ENCODE data around the gene AZIN2.
"Not testable (repeated sequence)": the region's sequence is repeated elsewhere in the genome, so short reads cannot be mapped to it uniquely, and the experiment has no call there.

AZIN2 gene

DNA sequence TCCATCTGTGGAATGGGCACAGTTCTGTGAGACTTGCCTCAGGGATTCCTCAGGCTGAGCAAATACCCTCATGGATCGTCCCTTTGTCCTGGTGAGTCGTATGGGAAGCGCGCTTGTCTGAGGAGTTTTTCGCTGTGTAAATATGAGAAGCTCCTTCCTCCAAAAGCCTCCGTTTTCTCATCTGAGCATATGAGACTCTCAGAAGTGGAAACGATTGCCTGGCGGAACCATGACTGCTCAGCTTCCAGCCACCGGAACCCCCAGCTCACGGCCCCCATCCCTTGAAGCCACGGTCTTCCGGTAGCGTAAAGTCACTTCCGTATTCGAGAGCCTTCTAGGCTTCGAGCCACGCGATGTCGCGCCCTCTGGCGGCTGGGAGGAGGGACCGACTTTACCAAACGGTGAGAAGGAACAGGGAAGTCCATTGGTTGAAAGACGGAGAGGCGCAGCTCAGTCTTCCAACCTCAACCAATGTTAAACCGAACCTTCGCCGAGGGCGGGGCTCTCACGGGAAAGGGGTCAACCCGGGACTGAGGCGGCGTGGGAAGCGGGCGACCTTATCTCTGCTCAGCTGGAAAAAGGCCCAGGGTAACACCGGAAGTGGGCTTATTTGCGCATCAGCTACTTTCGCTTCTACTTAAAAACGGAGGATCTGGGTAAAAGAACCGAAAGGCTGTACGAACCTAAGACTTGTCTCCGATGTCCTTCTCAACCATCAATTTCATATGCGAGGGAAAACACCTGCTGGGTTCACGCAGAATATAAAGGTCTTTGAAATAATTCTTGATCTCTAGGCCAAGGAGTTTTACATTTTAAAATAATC is 46.3 kb downstream of the AZIN2 start:
- DNase-seq, result peak; percentile 99

DNA sequence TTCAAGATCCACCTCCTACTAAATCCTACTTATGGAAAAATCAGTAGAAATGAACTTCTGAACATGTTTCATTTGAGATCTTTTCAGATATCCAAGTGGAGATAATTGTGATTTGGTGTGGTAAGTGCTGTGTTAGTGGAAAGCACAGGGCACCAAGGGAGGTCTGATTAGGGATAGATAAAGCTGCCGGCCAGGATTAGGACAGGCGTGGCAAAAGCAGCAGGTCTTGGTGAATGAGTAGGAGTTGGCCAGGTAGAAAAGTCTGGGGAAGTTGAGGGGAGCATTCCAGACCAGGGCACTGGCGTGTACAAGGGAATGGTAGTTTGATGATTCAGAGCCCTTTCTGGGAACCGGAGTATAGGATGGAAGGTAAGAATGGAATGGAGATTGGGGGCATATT is 47.8 kb downstream of the AZIN2 start:
- DNase-seq, result no peak
- no peak for ATAC-seq

More for the DNA sequence above, 46.3 kb downstream of the AZIN2 start:
- ATAC-seq, result peak; percentile 98

DNA sequence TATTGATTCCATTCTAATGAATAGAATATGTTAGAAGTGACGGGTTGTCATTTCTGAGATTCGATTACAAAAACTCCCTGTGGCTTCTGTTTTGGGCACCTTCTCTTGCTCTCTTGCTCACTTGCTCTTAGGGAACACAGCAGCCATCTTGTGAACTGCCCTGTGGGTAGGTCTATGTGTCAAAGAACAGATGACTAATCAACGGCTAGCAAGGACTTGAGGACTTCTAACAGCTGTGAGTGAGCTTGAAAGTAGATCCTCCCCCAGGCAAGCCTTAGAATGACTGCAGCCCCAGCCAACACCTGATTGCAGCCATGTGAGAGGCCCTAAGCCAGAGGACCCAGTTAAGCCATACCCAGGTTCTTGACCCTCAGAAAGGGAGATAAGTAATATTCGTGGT is 49.3 kb downstream of the AZIN2 start:
- ATAC-seq (peak; percentile 20), DNase-seq (peak; percentile 35)

DNA sequence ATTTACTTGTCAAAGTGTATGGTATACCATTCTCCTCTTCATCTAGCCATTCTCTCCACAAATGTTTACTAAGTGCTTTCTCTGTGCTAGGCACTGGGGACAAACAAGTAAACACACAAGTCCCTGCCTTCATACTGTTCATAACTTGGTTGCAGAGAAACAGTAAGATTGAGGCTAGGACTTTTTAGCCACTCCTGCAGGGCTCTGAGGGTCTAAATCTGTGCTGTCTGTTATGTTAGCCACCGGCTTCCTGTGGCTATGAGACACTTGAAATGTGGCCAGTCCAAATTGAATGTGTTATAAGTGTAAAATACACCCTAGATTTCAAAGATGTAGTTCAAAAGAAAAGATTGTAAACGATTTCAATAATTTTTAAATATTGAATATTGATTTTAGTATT is 50.2 kb downstream of the AZIN2 start:
- ATAC-seq (no peak), DNase-seq (no peak)

DNA sequence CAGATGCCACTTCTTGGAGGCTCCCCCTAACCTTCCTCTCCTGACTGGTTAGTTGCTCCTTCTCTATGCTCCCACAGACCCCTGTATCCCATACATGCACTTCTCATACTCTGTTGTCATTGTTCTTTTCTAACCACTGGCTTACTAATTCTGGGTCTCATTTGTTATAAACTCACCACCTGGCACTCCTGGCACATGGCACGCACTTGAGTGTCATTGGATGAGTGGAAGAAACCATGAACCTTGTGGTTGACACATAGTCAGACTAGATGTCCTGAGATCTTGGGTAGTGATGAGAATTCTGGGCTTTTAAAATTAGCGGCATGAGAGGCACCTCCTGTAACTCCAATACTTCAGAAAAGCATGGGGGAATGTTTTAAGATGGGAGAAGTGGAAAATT is 51.6 kb downstream of the AZIN2 start:
- DNase-seq (no peak), ATAC-seq (peak; percentile 19)

DNA sequence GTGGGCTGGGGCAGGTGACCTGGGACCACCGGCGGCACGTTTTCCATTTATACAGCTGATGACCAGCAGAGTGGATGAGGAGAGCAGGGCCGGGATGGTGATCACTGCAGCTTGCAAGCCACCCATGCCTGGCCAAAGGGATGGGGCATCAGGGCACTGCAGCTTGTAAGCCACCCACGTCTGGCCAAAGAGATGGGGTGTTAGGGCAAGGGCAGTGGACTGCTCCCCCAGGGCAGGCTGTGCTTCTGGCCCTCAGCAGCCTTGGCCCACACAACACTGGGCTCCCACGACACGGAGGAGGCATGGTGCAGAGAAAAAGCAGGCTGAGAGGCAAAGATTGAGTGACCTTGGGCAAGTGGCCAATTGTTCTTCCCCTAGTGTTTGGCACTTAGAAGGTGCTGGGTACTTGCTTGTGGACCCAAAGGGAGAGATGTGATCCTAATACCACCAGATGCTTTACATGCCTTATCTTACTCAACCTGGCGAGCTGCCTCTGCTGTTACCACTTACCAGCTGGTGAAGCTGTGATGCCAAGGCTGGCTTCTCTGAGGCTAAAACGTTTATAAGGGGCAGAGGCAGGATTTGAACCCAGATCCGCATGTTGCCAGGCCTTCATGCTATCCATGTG is 52.6 kb downstream of the AZIN2 start:
- DNase-seq (no peak), ATAC-seq (no peak)

DNA sequence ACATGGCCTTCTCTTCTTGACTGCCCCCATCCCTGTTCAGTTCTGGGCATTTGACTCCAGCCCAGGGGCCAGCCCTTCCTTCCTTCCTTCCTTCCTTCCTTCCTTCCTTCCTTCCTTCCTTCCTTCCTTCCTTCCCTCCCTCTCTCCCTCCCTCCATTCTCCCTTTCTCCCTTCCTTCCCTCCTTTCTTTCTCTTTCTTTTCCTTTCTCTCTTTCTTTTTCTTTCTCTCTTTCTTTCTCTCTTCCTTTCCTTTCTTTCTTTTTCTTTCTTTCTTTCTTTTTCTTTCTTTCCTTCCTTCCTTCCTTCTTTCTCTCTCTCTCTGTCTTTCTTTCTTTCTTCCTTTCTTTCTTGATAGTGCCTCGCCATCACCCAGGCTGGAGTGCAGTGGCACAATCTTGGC is 55.1 kb downstream of the AZIN2 start:
- DNase-seq, ATAC-seq: not testable (repeated sequence)

DNA sequence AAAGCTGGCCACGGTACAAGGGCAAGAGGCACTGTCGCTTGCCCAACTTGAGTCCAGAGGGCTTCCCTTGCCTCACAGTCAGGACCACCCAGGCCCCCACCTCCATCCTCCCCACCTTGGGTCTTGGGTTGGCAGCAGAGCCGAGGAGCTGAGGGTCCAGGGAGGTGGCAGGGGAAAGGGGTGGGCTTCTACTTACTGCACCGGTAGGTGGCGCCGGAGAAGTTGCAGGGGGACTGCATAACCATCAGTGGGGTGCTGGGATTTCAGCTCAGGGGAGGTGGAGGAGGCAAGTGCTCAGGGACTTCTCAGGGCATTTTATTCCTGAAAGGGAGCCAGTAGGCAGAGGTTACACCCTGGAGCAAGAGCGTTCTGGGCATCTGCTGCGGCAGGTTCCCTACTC is 56.8 kb downstream of the AZIN2 start:
- peak; percentile 53 for ATAC-seq
- DNase-seq, result peak; percentile 67

DNA sequence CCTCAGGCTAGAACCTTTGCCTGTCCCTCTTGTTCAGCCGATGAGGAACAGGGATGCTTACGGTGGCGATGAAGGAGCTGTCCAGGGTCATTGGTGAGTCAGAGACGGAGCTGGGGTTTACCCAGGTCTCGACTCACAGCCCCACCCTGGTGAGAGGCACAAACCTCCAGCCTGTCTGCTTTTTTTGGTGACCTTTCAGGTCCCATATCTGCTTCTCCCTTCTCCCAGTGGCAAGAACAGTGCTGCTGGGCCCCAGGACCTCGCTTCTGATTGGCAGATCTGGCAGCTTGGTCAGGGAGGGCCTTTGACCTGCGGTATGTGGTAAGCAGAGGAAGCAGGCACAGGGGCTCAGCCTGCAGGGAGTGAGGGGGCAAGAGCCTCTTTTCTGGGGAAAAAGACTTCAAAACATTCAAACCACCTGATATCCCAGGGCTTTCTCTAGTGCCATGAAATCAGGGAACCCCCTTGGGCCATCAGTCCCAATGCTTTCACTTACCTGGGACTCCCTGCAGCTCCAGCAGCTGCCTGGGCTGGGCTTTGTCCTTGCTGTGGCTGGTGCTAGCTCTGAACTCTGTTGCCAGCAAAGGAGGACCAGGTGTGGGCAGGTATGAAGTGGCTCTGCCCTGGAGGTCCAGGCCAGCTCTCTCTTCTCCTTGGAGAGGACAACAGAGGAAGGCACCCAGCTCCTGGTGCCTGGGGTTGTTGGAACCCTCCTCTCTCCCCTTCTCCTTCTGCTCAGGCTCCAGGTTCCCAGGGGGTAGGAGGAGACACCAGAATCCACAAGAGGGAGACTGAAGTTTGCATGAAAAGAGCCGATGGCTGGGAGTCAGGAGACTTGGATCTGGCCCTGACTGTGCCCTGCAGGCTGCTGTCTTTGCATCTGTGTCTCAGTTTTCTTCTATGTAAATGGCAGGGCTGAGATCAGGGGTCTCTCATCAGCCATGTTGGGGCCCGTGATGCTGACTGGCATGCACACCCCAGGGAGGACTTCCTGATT is 59.5 kb downstream of the AZIN2 start:
- ATAC-seq (peak; percentile 55), DNase-seq (no peak)

DNA sequence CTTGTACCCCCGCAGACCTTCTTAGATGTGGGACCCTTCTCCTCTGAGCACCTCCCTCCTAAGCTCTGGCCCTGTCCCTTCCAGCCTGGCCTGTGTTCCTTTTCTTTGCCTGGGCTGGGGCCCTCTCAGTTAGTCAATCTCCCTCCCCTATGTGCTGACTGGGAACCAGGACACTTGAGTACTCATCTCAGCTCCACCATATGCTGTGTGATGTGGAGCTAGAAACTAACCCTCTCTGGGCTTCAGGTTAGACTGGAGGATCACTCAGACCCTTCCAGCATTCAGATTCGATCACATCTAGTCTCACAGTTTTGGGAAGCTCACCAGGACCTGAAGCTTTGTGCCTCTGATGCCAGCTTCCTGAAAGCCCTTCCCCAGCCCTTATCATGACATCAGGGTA is 60.3 kb downstream of the AZIN2 start:
- DNase-seq, result no peak
- ATAC-seq, result no peak

DNA sequence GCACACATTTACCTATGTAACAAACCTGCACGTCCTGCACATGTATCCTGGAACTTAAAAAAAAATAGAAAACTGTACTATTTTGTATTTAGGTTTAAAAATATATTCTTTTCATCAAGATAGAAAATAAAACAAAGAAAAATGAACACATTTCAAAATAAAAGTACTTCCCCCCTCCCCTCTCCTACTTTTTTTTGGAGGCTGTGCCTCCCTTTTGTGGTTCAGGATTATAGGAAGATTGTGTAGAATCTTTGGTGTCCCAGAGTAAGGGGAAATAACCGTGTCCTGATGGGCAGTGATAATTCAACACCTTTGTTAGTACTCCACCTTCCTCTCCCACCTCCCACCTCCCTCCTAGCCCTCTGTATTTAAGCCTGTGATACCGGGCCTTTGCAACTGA is 60.8 kb downstream of the AZIN2 start:
- ATAC-seq (no peak), DNase-seq (no peak)

DNA sequence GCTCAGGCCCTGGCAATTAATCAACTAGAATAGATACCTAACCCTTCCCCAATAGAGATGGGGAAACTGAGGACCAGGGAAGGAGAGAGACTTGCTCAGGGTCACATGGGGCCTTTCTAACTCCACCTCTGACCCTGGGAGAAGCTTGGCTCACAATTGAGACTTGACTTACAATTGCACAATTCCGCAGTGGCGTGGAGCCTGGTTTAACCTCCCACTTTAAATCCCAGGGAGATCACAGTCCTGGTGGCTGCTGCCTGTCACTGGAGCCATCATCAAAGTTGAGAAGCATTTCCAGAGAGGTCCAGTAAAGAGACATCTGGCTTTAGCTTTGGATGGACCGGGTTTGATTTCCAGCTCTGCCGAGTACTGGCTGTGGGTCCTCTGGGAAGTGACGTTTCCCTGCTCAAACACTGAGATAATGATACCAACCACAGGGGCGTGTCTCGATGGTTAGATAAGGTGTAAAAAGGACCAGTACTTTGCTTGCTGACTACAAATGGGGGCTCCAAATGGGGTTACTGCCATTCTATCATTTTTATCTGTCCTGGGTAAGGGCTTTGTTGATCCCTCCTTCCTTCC is 61.6 kb downstream of the AZIN2 start:
- ATAC-seq (no peak), DNase-seq (no peak)

DNA sequence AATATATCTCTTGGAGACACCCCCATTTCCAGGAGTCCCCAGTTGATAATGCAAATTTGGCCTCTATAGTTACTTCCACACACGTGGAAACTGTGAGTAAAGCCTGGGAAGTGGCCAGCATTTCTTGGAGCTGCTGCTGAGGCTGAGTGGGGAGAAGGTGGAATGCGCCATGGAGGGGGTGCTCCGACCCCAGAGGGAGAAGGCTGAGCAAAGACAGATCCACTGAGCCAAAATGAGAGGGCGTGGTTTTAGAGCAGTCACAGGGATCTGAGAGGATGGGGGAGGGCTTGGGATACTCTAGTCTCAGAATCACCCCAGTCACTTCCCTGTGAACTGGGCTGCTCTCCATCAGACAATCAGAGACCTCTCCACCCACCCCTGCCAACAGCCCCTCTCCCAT is 62.2 kb downstream of the AZIN2 start:
- DNase-seq (no peak), ATAC-seq (no peak)

DNA sequence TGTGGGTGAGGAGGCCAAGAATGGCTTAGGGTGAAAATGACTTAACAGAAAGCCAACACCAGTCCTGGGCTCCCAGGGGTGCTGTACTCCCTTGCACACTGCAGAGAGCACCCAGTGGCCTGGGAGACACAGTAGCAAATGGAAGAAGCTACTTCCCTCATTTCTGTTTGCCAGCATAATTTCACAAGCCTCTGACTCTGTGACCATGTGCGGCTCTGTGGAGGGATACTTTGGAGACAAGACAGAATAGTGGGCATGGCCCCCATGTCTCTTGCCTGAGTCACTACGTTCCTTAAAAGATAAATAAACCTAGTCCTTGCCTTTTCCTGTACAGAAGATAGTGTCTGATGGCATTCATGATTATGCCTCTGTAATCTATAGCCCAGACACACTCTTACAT is 62.7 kb downstream of the AZIN2 start:
- ATAC-seq, result no peak

DNA sequence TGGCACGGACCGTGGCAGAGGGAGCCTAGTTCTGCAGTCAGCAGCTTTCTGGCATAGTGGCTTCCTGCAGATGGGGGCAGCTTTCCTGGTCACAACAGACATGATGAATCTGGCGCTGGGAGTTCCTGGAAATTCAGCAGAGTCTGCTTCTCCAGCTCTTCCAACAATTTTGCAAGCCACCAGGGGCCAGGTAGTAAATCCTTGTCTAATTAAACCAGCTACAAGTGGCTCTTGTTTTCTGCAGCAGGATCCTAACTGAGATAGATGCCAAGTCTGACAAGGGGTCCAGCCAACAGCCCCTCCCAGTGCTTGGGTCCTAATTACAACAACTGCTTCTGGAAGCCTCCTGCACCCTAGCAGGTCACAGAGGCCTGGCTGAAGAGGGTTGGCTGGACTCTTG is 65.0 kb downstream of the AZIN2 start:
- no peak for DNase-seq

More for the DNA sequence above, 62.7 kb downstream of the AZIN2 start:
- no peak for DNase-seq

DNA sequence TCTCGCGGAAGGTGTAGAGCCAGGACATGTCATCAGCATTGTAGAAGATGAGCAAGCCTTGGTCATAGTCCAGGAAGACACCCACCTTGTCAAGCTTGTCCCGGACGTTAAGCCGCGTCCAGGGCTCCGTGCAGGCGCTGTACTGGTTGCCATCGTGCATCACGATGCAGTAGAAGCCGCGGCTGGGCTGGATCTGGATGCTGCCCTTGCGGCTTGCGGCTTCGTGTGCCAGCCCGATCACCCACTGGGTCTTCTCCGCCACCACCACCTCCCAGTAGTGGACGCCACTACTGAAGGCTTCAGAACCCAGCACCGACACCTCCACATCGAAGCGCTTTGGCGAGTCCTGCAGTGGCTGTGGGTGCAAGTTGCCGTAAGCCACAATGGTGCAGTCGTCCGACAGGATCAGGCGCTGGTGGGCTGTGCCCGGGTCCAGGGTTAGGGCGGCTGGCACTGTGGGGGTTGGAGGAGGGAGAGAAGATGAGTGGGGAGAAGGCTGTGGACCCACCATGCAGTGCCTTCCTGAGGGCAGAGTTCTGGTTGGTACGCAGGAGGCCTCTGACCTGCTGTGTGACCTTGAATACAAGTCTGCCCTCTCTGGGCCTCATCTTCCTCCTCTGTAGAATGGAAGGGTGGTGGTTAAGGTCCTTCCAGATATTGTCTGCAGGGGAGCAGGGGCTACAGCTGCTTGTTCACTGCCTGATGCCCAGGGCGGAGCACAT is 66.5 kb downstream of the AZIN2 start:
- DNase-seq, result no peak
- ATAC-seq, result no peak

More for the DNA sequence above, 65.0 kb downstream of the AZIN2 start:
- ATAC-seq, result no peak

DNA sequence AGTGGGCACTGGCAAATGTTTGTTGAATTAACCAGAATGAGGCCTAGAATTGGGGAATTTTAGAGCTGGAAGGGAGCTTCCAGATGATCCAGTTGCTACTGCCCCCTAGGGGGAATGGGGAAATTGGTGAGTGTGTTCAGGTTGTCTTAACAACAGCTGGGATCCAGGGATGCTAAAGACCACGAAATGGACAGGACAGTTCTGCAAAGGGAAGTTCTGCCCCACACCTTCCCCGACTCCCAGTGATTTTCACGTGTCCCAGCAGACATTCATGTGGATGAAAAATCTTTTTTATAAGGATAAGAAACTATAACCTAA is 67.0 kb downstream of the AZIN2 start:
- DNase-seq, result no peak
- ATAC-seq, result no peak

DNA sequence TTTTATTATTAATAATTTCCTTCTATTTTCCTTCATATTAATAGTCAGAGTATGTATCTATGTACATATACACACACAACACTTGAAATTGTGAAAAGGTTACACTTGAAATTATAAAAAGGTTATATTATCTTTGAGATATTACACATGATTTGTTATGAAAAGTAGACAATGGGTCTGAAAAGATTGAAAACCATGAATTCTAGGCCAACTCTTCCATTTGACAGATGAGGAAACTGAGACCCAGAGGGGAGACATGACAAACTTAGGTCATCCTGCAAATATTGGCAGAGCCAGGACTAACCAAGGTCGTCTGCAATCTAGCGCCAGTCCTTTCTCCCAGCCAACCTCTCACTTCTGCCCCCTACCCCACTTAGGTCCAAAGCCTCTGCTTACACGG is 67.7 kb downstream of the AZIN2 start:
- DNase-seq (no peak), ATAC-seq (no peak)

DNA sequence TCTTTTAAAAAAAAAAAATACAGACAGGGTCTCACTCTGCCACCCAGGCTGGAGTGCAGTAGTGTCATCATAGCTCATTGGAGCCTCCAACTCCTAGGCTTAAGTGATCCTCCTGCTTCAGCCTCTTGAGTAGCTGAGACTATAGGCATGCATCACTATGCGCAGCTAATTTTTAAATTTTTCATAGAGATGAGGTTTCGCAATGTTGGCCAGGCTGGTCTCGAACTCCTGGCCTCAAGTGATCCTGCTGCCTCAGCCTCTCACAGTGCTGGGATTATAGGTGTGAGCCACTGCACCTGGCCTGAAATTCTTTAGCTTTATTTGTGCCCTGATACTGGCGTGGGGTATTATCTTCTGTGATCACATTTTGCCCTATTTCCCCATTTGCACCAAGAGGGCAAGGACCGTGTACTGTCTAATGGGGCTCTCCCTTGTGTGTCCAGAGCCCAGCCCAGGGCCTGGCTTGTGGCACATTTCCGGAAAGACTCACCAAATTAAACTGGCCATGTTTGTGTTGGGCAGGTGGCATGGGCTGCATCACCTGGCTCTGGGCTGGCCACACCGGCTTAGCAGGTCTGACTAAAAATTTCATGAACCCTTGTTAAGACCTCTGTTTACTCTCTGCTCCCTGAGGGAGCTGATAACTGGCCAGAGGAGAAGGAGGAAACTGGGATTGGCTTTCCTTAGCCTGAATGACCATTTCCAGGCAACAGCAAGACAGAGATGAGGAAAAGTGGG is 68.7 kb downstream of the AZIN2 start:
- ATAC-seq (no peak), DNase-seq (no peak)

DNA sequence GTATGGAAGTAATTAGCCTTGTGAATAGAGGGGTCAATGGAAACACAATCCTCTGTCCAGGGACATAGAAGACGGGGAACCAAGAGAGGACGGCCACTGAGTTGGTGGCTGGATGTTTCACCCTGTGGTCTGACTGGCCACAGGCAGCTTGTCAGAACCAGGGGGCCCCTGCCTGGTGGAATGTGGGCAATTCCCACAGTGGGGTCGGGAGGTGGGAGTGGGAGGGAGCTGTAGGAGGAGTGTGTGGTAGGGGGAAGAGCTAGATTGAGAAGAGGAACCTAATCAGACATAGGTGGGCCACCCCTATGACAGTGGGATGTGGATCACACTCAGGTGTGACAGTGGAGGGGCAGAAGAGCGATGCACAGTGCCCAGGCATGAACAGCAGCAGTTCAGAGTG is 69.6 kb downstream of the AZIN2 start:
- DNase-seq, result no peak
- ATAC-seq, result no peak

DNA sequence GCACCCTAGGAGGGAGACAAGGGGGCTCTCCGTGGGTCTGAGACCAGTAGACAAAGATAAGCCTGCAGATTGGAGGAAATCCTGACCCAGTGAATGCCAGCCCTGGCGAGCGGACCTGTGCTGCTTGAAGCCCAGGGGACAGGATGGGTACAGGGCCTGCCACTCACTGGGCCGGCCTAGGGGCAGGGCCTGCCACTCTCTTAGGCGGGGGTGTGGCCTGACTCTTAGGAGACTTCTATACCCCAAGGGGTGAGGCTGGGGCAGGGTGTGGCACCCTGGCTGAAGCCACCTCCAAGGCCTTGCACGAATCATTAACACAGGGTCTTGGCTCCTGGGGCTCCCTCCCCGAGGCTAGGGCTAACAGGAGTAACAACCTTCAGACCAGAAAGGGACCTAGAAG is 70.2 kb downstream of the AZIN2 start:
- ATAC-seq, result no peak

More for the DNA sequence above, 70.2 kb downstream of the AZIN2 start:
- no peak for DNase-seq
